Activated CD4-positive, alpha-beta T cell treated with anti-CD3 and anti-CD28 coated beads, Interleukin-2, amount 50 U/mL, for 24 hours (primary cell): ENCODE data around the gene ANKFN1.

Experiments used
- DNase-seq, 2 donors: peaks; one replicate each; pipeline ENCODE4 v3.0.0-alpha.2; 2020; ENCODE audit warnings: low read depth in 1 of 2, low spot score in 1 of 2

Gene ANKFN1

GRCh38 chr17:56557682-56558081 lies 404.4 kb downstream of the ANKFN1 start:
- no peak for DNase-seq

GRCh38 chr17:56558088-56558487 lies 404.8 kb downstream of the ANKFN1 start:
- DNase-seq, result no peak
